Measurements from ENCODE around the gene CTIF.
A peak's percentile ranks its signal among the peaks of the same experiment; 100 is the strongest.

The CTIF gene

DNA sequence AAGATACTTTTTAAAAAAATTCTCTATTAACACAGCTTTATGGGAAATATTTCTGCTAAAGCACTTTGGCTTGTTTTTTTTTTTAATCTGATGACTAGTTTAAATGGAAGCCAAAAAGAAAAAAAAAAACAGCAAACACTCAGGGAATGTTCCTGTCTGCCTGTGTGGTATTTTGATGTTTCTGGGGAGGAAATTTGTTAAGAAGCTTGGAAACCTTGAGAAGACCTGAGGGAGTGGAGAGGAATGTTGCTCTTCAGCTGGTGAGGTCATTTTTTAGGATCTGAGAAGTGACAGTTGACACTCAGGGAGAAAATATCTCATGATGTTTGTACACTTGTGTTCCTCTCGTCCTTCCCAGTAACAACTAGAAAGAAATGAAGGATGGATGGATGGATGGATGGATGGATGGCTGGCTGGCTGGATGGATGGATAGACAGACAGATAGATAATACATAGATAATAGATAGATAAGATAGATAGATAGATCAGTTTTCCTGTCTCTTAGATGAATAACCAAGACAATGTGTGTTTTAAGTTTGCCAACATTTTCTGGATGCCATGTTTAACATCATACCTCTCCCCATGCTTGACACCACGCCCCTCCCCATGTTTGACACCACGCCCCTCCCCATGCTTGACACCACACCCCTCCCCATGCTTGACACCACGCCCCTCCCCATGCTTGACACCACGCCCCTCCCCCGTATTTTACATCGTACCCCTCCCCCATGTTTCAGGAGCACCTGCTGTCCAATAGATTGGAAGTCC is 84.8 kb downstream of the CTIF start:
- no peak for DNase-seq

DNA sequence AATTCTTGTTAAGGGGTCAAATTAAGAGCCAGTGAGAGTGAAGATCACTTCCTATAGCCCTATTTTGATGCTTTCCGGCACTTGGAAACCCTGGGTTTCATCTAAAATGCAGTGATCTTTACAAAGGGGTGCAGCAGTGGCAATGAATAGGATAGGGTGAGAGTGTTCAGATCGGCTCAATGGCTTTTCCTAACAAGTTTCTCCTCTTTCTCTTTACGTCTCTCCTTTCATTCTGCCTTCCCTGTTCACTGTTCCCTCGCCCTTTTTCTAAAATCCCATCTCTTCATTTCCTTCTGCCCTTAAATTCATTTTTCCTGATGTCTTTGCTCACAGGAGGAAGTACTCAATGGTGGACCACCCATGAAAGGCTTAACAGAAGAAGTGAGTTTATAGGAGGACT is 86.0 kb downstream of the CTIF start:
- DNase-seq = no peak

- no peak for DNase-seq
Observed at GRCh38 chr18:48627216-48627615, 88.4 kb downstream of the CTIF start.

- peak in 1 of 2 experiments; percentile 24 for DNase-seq
Observed at GRCh38 chr18:48629730-48630324, 91.0 kb downstream of the CTIF start.

GRCh38 chr18:48631851-48632250 is 93.0 kb downstream of the CTIF start:
- DNase-seq = no peak

GRCh38 chr18:48632676-48633257 is 93.9 kb downstream of the CTIF start:
- no peak for DNase-seq

GRCh38 chr18:48634491-48634890 is 95.7 kb downstream of the CTIF start:
- DNase-seq = no peak

DNA sequence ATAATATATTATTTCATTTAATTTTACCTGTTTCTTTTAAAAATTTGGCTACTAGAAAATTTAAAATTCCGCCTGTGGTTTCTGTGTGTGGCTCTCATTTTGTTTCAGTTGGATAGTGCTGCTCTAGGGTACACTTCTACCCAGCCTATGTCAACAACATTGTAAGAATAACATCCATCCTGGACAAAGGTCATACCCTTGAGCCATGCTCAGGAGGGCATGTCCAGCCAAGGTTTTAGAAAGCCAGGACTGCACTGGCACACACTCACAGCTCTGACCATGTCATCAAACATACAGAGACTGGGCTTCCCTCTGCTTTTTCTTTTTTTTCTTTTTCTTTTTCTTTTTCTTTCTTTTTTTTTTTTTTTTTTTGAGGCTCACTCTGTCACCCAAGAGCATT is 96.1 kb downstream of the CTIF start:
- no peak for DNase-seq

DNA sequence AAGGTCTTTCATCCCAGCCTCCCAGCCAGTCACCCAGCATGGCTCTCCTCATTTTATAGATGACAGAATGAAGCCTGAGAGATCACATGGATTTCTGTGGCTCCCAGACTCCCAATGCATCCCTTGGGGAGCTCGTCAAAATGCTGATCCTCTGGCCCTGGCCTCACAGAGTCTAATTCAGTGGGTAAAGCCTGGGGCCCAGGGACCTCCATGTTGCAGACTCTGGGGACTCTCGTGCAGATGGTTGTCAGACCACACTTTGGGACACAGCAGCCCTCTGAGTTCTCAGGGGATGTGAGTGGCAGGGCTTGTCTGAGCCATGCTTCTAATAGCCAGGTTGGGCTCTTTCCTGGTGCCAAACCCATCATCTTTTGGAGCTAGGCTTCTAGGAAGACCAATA is 97.0 kb downstream of the CTIF start:
- no peak for DNase-seq

DNA sequence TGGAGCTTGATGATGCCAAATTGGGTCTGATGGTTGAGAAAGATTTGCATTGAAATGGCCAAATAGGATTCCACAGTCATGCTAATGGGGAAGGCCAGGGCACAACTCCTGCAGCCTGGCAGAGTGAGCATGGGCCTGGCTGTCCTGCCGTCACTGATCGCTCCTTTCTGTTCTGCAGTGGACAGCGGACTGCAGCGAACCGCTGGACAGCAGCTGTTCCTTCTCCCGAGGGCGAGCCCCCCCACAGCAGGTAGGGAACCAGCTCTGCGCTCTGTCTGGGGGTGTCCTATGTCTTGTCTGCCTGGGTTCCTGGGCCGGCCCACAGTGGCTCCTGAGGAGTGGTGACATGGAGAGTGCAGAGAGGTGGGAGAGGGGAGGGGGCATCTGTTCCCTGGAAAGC is 97.6 kb downstream of the CTIF start:
- no peak for DNase-seq

DNA sequence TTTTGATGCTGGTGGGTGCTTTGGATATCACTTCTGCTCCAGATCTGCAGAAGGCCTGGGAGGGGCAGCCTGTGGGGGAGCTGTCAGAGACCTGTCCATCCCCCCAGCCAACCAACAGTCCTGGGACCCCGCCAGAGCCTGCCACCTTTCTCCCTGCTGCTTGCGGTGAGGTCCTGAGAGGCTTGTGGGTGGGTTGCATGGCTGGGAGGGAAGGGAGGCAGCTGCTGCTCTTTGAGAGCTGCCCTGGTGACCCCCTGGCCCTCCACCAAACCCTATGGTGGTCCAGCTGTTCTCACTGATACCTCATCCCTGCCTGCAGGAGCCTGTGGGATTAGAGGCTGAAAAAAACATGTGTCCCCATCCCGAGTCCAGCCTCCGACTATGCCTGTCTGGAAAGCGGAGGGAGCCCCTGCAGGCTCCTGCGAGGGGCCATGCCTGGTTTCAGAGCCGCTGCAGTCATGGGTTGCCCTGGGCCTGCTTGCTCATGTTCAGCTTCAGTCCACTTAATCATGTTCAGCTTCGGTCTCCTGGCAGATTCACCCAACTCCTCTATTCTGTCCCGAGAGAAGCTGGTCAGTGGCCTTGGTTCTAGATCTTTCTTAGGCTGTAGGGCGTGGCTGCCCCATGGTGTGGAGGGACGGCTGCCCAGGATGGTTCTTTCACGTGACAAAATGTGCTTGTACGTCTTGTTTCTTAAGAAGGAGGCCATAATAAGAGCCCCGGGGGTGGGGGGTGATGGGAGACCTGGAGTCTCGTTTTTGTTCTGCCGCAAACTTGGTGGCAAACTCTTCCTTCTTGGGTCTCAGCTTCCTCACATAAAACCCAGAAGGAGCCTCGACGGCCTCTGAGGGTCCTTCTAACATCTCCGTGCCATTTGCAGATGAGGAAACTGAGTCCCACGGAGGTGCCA is 98.5 kb downstream of the CTIF start:
- no peak for DNase-seq

DNA sequence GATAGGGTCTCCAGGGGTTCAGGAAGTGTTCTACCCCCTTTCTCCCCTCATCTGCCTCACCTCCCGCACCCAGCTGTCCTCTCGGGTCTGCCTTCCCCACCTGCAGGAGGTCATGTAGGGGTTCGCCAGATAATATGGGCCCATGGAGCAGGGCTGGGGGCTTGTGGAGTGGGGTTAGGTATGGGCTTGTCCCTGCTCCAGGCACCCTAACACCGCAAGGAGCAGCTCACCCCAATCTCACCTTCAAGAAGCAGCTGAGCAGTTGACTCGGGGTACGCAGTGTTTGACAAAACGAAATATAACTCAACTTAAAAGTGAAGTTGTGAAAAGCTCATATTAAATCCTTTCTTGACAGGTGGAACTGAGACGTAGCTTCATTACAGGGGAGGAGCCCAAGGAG is 99.6 kb downstream of the CTIF start:
- DNase-seq = no peak

DNA sequence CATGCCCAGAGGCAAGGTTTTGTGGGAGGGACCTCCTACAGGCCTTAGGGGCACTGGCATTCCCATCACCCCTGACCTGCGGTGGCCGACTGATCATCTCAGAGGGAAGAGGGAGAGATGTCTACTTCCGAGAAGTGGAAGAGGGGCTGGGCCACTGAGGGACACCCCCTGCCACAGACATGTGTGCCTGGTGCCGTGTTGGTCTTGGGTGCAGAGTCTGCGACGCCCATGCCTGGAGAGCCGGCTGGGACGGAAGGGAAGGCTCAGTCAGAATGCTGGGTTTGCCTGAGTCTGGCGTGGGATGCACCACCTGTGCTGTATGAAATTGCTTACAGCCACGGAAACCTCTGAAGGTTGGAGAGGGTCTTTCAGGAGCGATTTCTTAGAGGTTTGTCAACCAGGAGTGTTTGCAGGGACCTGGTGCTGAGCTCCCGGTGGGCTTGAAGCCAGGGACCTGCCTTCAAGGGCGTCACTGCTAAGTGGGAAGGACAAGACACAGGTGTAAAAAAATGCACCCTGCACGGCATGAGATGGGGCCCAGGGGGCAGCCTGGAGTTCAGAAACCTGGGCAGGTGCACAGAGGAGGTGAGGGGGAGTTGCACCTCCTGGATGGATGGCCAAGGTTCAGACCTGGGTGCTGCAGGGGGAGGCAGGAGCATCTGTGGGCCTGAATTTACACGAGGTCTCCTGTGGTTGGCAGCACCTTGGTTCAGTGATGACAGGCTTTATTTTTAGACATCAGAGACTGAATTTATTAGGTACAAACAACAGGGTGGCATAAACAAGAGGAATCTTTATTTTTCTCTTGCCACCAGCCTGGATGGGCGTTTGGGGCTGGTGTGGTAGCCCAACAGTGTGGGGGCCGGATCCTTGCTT is 100.3 kb downstream of the CTIF start:
- no peak for DNase-seq

DNA sequence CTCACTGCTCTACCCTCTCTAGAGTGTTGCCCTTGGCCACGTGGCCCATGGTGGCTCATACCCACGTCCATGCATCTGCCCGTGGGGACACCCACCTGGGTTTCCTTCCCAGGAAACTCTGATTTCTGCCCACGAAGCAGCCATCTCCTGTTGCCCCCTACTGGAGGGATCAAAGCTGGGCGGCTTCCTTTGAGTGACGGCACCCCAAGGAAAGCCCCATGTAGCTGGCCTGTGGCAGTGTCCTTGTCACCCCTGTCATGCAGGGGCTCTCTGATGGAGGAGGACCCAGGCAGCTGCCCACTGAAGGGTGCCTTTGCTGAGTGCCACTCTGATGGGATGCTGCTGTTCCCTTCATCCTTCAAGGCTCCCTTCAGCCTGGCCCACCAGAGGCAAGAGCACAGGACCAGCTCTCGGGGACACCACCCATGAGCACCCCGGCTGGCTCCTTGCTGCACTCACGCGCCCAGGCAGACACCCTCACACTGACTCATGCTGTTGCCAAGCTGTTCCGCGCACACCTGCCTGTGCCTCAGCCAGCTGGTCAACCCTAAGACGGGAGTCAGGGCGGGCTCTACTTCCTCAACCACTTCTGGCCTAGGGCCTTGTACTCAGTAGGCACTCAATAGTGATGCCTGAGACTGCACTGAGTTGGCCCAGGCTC is 101.1 kb downstream of the CTIF start:
- no peak for DNase-seq

- no peak for DNase-seq
Observed at GRCh38 chr18:48640566-48641270, 101.9 kb downstream of the CTIF start.

GRCh38 chr18:48641981-48642380 is 103.2 kb downstream of the CTIF start:
- no peak for DNase-seq

- DNase-seq = no peak
Observed at GRCh38 chr18:48642503-48642902, 103.7 kb downstream of the CTIF start.

DNA sequence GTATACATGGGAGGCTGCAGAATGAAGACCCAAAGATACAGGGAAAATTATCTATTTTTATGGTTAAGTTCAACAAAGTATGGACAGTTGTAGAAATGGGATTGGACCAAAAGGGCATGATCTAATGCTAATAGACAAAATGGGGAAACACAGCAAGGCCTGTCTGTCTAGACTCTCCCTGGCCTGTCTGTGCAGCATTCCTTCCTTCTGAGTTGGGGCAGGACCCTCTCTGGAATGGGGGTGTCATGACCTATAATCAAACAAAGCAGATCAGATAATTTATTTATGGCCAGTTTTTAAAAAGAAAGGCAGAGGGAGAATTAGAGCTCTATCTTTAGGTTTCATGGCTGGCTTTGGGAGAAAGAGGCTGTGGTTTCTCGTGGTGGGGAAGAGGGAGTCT is 104.4 kb downstream of the CTIF start:
- DNase-seq = no peak

GRCh38 chr18:48644029-48644428 is 105.2 kb downstream of the CTIF start:
- DNase-seq = no peak

DNA sequence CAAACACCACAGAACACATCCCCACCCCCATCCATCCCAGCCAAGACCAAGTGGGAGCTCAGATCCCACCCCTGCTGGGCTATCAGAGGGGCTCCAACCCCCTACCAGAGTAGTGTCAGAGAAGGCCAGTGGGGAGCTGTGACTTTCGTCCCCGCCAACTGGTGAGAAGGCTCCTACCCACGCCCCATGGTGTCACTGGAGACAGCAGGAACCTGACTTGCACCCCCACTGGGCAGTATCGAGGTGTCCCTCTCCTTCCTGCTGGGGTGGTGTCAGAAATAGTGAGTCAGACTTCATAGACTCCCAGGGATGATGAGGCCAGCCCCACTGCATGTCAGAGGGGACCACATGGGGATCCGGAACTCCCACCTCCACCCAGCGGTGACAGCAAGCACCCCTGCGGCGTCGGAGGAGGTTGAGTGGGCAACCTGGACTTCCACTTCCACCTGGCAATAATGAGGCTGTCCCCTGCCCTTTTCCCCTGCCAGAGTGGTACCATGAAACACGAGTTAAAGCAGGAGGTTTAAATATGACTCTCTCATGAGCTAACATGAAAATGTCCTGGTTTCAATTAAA is 106.7 kb downstream of the CTIF start:
- DNase-seq = no peak

GRCh38 chr18:48646976-48647375 is 108.1 kb downstream of the CTIF start:
- DNase-seq = no peak

All from NCI-H446 (cell line).